ENCODE data around the gene LCE1E. TPM values are rescaled to one million over a fixed set of nuclear protein-coding genes. Genes with fewer than 3 reads are reported as not detected.

The LCE1E gene
- total and polyA plus RNA-seq, 2 donors: 0.30 TPM; not detected in 1

DNA sequence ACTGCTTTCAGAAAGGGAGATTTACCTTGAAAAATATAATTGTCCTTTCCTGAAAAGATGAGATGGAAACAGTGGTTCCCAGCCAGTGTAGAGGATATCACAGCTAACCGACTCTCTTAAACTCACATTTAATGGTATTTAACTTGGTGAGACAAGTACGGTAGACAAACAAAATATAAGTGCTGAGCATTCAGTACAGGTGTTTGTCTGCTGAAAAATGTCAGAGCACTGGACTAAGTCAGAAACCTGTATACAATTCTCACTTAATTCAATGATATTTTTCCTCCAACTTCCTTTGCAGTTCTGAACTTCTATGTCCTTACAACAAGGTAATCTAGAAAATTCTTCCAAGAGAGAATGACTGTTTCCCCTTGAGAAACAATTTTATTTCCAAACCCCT lies 25.6 kb downstream of the LCE1E start, which contains the start of gene LCE1B:
Gene LCE1B (plus strand): TSS at position 301 of the 400 bp plus-strand sequence. CDS start 476 bp downstream, outside the sequence.
- Histone ChIP-seq H3K9me3 (ENCODE audit: control insufficient read depth in 2 of 2, insufficient read depth in 1 of 2, low read length in 1 of 2) (no peaks in the 10 kb centered on the region), H3K36me3 (ENCODE audit: control insufficient read depth in 2 of 2, insufficient read depth in 2 of 2, low read length in 1 of 2) (no peaks in the 10 kb centered on the region), H3K27ac (ENCODE audit: low read depth in 1 of 2, low read length in 1 of 2) (no peak within 1 kb of the TSS), H3K4me3 (ENCODE audit: low read length in 2 of 2) (no peak within 1 kb of the TSS), H3K4me1 (ENCODE audit: control insufficient read depth in 2 of 2, insufficient read depth in 2 of 2, low read length in 2 of 2) (no peaks in the 10 kb centered on the region), H3K27me3 (ENCODE audit: control insufficient read depth in 2 of 2, insufficient read depth in 1 of 2, low read length in 1 of 2) (no peaks in the 10 kb centered on the region)
- 74% methylated on average over 2 of the region's 2 CpGs for WGBS
- DNase-seq (ENCODE audit: low read depth in 6 of 9, low spot score in 9 of 9): no peak

DNA sequence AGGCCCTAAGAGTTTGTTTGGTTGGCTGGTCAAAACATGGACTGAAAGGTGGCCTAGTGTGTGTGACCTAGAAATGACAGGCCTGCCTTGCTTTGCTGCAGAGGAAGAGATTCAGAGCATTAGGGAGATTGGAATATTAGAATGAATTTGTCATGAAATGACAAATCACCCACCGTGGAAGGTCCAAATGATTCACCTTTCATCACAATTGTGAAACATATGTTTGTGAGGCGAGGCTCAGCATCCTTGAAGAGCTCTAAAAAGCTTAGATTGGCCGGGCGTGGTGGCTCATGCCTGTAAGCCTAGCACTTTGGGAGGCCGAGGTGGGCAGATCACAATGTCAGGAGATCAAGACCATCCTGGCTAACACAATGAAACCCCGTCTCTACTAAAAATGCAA lies 31.3 kb downstream of the LCE1E start:
- H3K9me3 ChIP-seq (ENCODE audit: control insufficient read depth in 2 of 2, insufficient read depth in 1 of 2, low read length in 1 of 2): no peaks in the 10 kb centered on the region
- no peak for DNase-seq (ENCODE audit: low read depth in 6 of 9, low spot score in 9 of 9)
- H3K27me3 ChIP-seq (ENCODE audit: control insufficient read depth in 2 of 2, insufficient read depth in 1 of 2, low read length in 1 of 2): no peaks in the 10 kb centered on the region
- H3K27ac ChIP-seq (ENCODE audit: low read depth in 1 of 2, low read length in 1 of 2): no peak overlapping the region
- 92% methylated on average over 6 of the region's 6 CpGs for WGBS
- H3K36me3 ChIP-seq (ENCODE audit: control insufficient read depth in 2 of 2, insufficient read depth in 2 of 2, low read length in 1 of 2): no peaks in the 10 kb centered on the region
- H3K4me3 ChIP-seq (ENCODE audit: low read length in 2 of 2): no peak overlapping the region
- H3K4me1 ChIP-seq (ENCODE audit: control insufficient read depth in 2 of 2, insufficient read depth in 2 of 2, low read length in 2 of 2): no peaks in the 10 kb centered on the region

DNA sequence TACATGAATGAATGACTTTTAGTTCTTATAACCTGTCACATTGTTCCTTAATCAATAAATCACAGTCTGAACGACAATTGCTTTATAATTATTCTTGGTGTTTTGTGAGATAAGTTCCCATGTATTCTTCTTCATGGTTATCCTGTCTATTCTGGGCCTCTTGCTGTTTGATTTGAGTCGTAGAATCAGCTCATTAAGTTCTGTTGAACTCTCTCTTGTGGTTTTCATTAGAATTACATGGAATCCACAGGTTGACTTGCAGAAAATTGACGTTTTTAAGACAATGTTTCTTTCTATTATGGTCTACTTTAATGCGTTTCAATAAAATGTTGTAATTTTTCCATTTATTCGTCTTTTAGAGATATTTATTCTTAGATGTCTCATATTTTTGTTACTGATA lies 37.2 kb downstream of the LCE1E start:
- DNase-seq (ENCODE audit: low read depth in 6 of 9, low spot score in 9 of 9): no peak
- Histone ChIP-seq H3K27me3 (ENCODE audit: control insufficient read depth in 2 of 2, insufficient read depth in 1 of 2, low read length in 1 of 2) (no peaks in the 10 kb centered on the region), H3K36me3 (ENCODE audit: control insufficient read depth in 2 of 2, insufficient read depth in 2 of 2, low read length in 1 of 2) (no peaks in the 10 kb centered on the region), H3K9me3 (ENCODE audit: control insufficient read depth in 2 of 2, insufficient read depth in 1 of 2, low read length in 1 of 2) (no peaks in the 10 kb centered on the region), H3K27ac (ENCODE audit: low read depth in 1 of 2, low read length in 1 of 2) (no peak overlapping the region), H3K4me1 (ENCODE audit: control insufficient read depth in 2 of 2, insufficient read depth in 2 of 2, low read length in 2 of 2) (no peaks in the 10 kb centered on the region), H3K4me3 (ENCODE audit: low read length in 2 of 2) (no peak overlapping the region)
- 49% methylated on average over 5 of the region's 5 CpGs for WGBS

DNA sequence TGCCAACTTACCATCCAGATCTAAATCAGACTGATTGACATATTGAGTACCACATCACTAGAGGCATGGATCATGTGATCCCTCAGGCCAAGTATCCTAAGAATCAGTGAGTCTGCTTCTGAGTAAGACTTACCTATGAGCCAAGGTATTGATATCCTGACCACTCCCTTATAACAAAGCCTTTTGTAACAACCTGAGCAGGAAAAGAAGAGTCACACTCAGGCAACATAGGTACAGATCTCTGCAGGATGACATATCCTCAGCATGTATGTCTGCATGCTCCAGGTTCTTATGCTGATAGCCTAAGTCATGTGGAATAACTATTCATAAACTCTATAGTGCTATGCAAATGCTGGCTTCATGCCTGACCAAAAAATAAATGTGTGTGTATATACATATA lies 38.9 kb downstream of the LCE1E start:
- Histone ChIP-seq H3K4me1 (ENCODE audit: control insufficient read depth in 2 of 2, insufficient read depth in 2 of 2, low read length in 2 of 2) (no peaks in the 10 kb centered on the region), H3K36me3 (ENCODE audit: control insufficient read depth in 2 of 2, insufficient read depth in 2 of 2, low read length in 1 of 2) (no peaks in the 10 kb centered on the region)

DNA sequence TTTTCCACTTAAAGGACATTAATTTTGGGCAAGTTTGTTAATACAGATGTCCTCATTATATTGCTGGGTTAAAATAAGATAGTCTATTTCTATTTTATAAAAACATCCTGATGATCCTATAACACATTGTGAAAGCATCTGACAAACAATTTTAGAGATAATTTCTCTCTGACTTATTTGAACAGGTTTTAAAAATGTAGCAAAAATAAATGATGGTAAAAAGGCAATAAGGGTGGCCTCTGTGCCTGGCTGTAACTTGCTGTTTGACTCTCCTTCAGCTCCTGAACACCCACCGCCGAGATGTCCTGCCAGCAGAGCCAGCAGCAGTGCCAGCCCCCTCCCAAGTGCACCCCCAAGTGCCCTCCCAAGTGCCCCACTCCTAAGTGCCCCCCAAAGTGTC lies 41.1 kb downstream of the LCE1E start, which contains the start of gene LCE1A:
Gene LCE1A (plus strand): TSS at position 301 of the 400 bp plus-strand sequence. CDS start 0 bp downstream, at position 301.
- Histone ChIP-seq H3K9me3 (ENCODE audit: control insufficient read depth in 2 of 2, insufficient read depth in 1 of 2, low read length in 1 of 2) (no peaks in the 10 kb centered on the region), H3K36me3 (ENCODE audit: control insufficient read depth in 2 of 2, insufficient read depth in 2 of 2, low read length in 1 of 2) (no peaks in the 10 kb centered on the region), H3K27ac (ENCODE audit: low read depth in 1 of 2, low read length in 1 of 2) (no peak within 1 kb of the TSS), H3K27me3 (ENCODE audit: control insufficient read depth in 2 of 2, insufficient read depth in 1 of 2, low read length in 1 of 2) (no peaks in the 10 kb centered on the region), H3K4me3 (ENCODE audit: low read length in 2 of 2) (no peak within 1 kb of the TSS), H3K4me1 (ENCODE audit: control insufficient read depth in 2 of 2, insufficient read depth in 2 of 2, low read length in 2 of 2) (no peaks in the 10 kb centered on the region)
- no peak for DNase-seq (ENCODE audit: low read depth in 6 of 9, low spot score in 9 of 9)
- 94% methylated on average over 2 of the region's 2 CpGs for WGBS

More for the DNA sequence above, 38.9 kb downstream of the LCE1E start:
- DNase-seq (ENCODE audit: low read depth in 6 of 9, low spot score in 9 of 9): no peak
- no peak overlapping the region for H3K4me3 ChIP-seq (ENCODE audit: low read length in 2 of 2)
- no peaks in the 10 kb centered on the region for H3K27me3 ChIP-seq (ENCODE audit: control insufficient read depth in 2 of 2, insufficient read depth in 1 of 2, low read length in 1 of 2)
- H3K9me3 ChIP-seq (ENCODE audit: control insufficient read depth in 2 of 2, insufficient read depth in 1 of 2, low read length in 1 of 2): no peaks in the 10 kb centered on the region
- H3K27ac ChIP-seq (ENCODE audit: low read depth in 1 of 2, low read length in 1 of 2): no peak overlapping the region

DNA sequence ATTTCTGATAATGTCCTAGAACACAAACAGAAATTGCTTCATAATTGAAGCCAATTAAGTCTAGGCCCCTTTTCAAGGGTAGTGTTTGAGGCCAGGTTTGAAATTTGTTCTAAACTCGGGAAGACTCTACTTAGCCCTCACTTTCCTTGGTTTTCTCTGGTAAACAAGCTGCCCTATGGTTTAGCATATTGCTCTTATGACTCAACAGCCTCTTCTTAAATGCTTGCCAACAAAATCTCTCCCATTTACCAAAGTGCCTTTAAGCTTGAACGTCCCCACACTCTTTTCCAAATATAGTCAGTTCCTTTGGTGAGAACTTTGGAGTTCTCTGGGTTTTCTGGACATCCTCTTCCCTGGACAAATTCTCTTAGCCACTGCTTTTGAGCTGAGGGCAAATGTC lies 50.8 kb downstream of the LCE1E start:
- Histone ChIP-seq H3K9me3 (ENCODE audit: control insufficient read depth in 2 of 2, insufficient read depth in 1 of 2, low read length in 1 of 2) (no peaks in the 10 kb centered on the region), H3K36me3 (ENCODE audit: control insufficient read depth in 2 of 2, insufficient read depth in 2 of 2, low read length in 1 of 2) (no peaks in the 10 kb centered on the region), H3K4me1 (ENCODE audit: control insufficient read depth in 2 of 2, insufficient read depth in 2 of 2, low read length in 2 of 2) (no peaks in the 10 kb centered on the region), H3K4me3 (ENCODE audit: low read length in 2 of 2) (no peak overlapping the region), H3K27me3 (ENCODE audit: control insufficient read depth in 2 of 2, insufficient read depth in 1 of 2, low read length in 1 of 2) (no peaks in the 10 kb centered on the region), H3K27ac (ENCODE audit: low read depth in 1 of 2, low read length in 1 of 2) (no peak overlapping the region)
- no peak for DNase-seq (ENCODE audit: low read depth in 6 of 9, low spot score in 9 of 9)
- WGBS: 79% methylated on average over 2 of the region's 2 CpGs

Other genes with a start within 250 kb of the LCE1E start
- not detected for gene LCE3E, start 219.5 kb upstream of the LCE1E start, total RNA-seq
- gene LCE3E, start 219.5 kb upstream of the LCE1E start, polyA plus RNA-seq: 6.2 TPM
- not detected for gene LCE3D, start 205.7 kb upstream of the LCE1E start, total RNA-seq
- gene LCE3D, start 205.7 kb upstream of the LCE1E start, polyA plus RNA-seq: 15.7 TPM
- gene LCE3C, start 186.0 kb upstream of the LCE1E start, total RNA-seq: not detected
- gene LCE3C, start 186.0 kb upstream of the LCE1E start, polyA plus RNA-seq: 0.66 TPM
- gene LCE3B, start 172.4 kb upstream of the LCE1E start, total RNA-seq: not detected
- gene LCE3B, start 172.4 kb upstream of the LCE1E start, polyA plus RNA-seq: not detected
- not detected for gene LCE3A, start 163.2 kb upstream of the LCE1E start, total RNA-seq
- gene LCE3A, start 163.2 kb upstream of the LCE1E start, polyA plus RNA-seq: not detected
- gene LCE2D, start 122.9 kb upstream of the LCE1E start, total RNA-seq: not detected
- 1.3 TPM for gene LCE2D, start 122.9 kb upstream of the LCE1E start, polyA plus RNA-seq
- not detected for gene LCE2C, start 111.0 kb upstream of the LCE1E start, total RNA-seq
- gene LCE2C, start 111.0 kb upstream of the LCE1E start, polyA plus RNA-seq: 1.7 TPM
- gene LCE2B, start 100.1 kb upstream of the LCE1E start, total RNA-seq: 0.09 TPM
- gene LCE2B, start 100.1 kb upstream of the LCE1E start, polyA plus RNA-seq: 1.5 TPM
- gene LCE2A, start 87.9 kb upstream of the LCE1E start, total RNA-seq: not detected
- gene LCE2A, start 87.9 kb upstream of the LCE1E start, polyA plus RNA-seq: 1.3 TPM
- not detected for gene LCE4A, start 78.1 kb upstream of the LCE1E start, total RNA-seq
- not detected for gene LCE4A, start 78.1 kb upstream of the LCE1E start, polyA plus RNA-seq
- gene KPRP, start 28.2 kb upstream of the LCE1E start, total RNA-seq: not detected
- gene KPRP, start 28.2 kb upstream of the LCE1E start, polyA plus RNA-seq: 0.21 TPM
- not detected for gene LCE1F, start 11.1 kb upstream of the LCE1E start, total RNA-seq
- gene LCE1F, start 11.1 kb upstream of the LCE1E start, polyA plus RNA-seq: 0.46 TPM
- gene LCE1D, start 10.5 kb downstream of the LCE1E start, total RNA-seq: not detected
- 0.27 TPM for gene LCE1D, start 10.5 kb downstream of the LCE1E start, polyA plus RNA-seq
- 0.14 TPM for gene LCE1C, start 20.4 kb downstream of the LCE1E start, total RNA-seq
- gene LCE1C, start 20.4 kb downstream of the LCE1E start, polyA plus RNA-seq: 3.0 TPM
- gene LCE1B, start 25.7 kb downstream of the LCE1E start, total RNA-seq: not detected
- 0.68 TPM for gene LCE1B, start 25.7 kb downstream of the LCE1E start, polyA plus RNA-seq
- gene LCE1A, start 41.2 kb downstream of the LCE1E start, total RNA-seq: not detected
- gene LCE1A, start 41.2 kb downstream of the LCE1E start, polyA plus RNA-seq: 1.0 TPM
- gene LCE6A, start 56.6 kb downstream of the LCE1E start, total RNA-seq: not detected
- 1.1 TPM for gene LCE6A, start 56.6 kb downstream of the LCE1E start, polyA plus RNA-seq
- not detected for gene LCE7A, start 73.7 kb downstream of the LCE1E start, total RNA-seq
- gene LCE7A, start 73.7 kb downstream of the LCE1E start, polyA plus RNA-seq: 0.32 TPM
- not detected for gene SMCP, start 92.1 kb downstream of the LCE1E start, total RNA-seq
- 0.30 TPM for gene SMCP, start 92.1 kb downstream of the LCE1E start, polyA plus RNA-seq
- 0.57 TPM for gene IVL, start 122.3 kb downstream of the LCE1E start, total RNA-seq
- gene IVL, start 122.3 kb downstream of the LCE1E start, polyA plus RNA-seq: 16.6 TPM
- not detected for gene SPRR5, start 160.9 kb downstream of the LCE1E start, total RNA-seq
- gene SPRR5, start 160.9 kb downstream of the LCE1E start, polyA plus RNA-seq: 0.37 TPM
- gene SPRR4, start 184.4 kb downstream of the LCE1E start, total RNA-seq: not detected
- gene SPRR4, start 184.4 kb downstream of the LCE1E start, polyA plus RNA-seq: 2.1 TPM
- not detected for gene SPRR1A, start 197.8 kb downstream of the LCE1E start, total RNA-seq
- 41.1 TPM for gene SPRR1A, start 197.8 kb downstream of the LCE1E start, polyA plus RNA-seq
- 0.28 TPM for gene SPRR3, start 215.5 kb downstream of the LCE1E start, total RNA-seq
- 9.7 TPM for gene SPRR3, start 215.5 kb downstream of the LCE1E start, polyA plus RNA-seq
- 1.2 TPM for gene SPRR1B, start 244.9 kb downstream of the LCE1E start, total RNA-seq
- 132 TPM for gene SPRR1B, start 244.9 kb downstream of the LCE1E start, polyA plus RNA-seq